Smooth muscle cell of the coronary artery (primary cell): ENCODE results near the gene MRPS24. TPM values are rescaled to one million over a fixed set of nuclear protein-coding genes. Genes with fewer than 3 reads are reported as not detected.

ENCODE experiments used
- total RNA-seq: library from RNA; depleted of rRNA; stranded (reverse); fragments of >200 nt; gene quantifications from 2 replicates; pipeline ENCODE4 v1.2.3, GENCODE V29; 2014; ENCODE audit warnings: low replicate concordance

Gene MRPS24
- 82.7 and 98.8 TPM in 2 replicates for total RNA-seq

DNA sequence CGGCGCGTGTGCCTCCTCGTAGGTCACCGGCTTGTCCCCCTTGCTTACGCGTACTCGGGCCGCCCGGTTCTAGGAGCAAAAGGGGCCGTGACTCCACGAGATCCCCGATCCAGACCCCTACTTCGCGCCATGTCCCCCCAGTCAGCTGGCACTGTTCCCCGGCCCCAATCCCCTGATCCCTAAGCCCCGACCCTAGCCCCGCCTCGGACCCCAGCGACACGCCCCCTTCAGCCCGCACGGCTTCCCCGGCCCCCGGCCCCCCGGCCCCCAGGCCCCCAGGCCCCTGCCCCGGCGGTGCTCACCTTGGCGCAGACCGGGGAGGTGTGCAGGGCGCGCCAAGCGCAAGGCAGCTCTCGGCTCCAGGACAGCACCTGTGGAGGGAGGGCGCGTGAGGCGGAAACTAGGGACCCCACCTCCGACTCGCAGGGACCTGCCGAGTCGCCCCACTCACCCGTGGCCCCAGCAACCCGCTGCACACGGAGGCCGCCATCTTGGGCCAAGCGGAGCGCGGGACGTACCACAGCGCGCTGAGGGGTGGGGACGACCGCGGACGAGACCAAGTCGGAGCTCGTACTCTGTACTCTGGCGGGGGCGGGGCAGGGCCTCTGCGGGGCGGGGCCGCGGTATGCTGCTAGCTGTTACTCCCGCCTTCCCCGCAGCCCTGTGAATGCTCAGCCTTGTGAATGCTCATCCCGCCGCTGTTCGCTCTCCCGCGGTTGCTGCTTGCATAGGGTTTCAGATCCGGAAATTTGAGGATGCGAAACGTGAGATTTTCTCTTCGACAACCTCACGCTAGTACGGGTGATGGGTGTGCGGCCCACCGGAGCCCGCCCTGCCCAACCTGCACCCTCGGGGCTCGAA lies at the start of gene MRPS24:
MRPS24 (minus strand) TSS at position 512 of the 861 bp plus-strand sequence; CDS start at position 490, 22 bp downstream.

GRCh38 chr7:43906331-43907010 lies 37.2 kb upstream of the MRPS24 start, which contains the start of gene URGCP:
URGCP (minus strand) TSS chr7:43906596; CDS start chr7:43906575, 21 bp downstream.

Other genes starting within 250 kb of the MRPS24 start
- gene COA1, start 140.0 kb downstream of the MRPS24 start, total RNA-seq: 18.4 and 41.0 TPM in 2 replicates
- gene BLVRA, start 110.8 kb downstream of the MRPS24 start, total RNA-seq: 22.7 and 32.6 TPM in 2 replicates
- 24.8 and 25.4 TPM in 2 replicates for gene URGCP, start 37.1 kb upstream of the MRPS24 start, total RNA-seq
- gene UBE2D4, start 56.9 kb upstream of the MRPS24 start, total RNA-seq: 8.4 and 12.1 TPM in 2 replicates
- gene SPDYE1, start 128.4 kb upstream of the MRPS24 start, total RNA-seq: not detected in 2 replicates
- 171 and 262 TPM in 2 replicates for gene DBNL, start 175.2 kb upstream of the MRPS24 start, total RNA-seq
- 0.75 and 2.5 TPM in 2 replicates for gene PGAM2, start 196.1 kb upstream of the MRPS24 start, total RNA-seq
- gene POLM, start 213.0 kb upstream of the MRPS24 start, total RNA-seq: 8.6 and 15.2 TPM in 2 replicates
- 80.0 and 122 TPM in 2 replicates for gene AEBP1, start 234.8 kb upstream of the MRPS24 start, total RNA-seq